Fibroblast of skin of abdomen (primary cell): ENCODE data around the gene GJD2. TPM values are rescaled to one million over a fixed set of nuclear protein-coding genes. Genes with fewer than 3 reads are reported as not detected.

Experiments used
- DNase-seq: peaks from one replicate; pipeline ENCODE4 v3.0.0-alpha.2; 2013
- polyA plus RNA-seq, 2 experiments: library from polyadenylated mRNA; unstranded; fragments of 120-200 nt; gene quantifications; one replicate each; pipeline ENCODE4 v1.2.1, GENCODE V29; 2013; ENCODE audit not compliant: insufficient read length in 2 of 2

GJD2 gene
- not detected for polyA plus RNA-seq (2013, experiment 1 of 2; ENCODE audit: insufficient read length)
- not detected for polyA plus RNA-seq (2013, experiment 2 of 2; ENCODE audit: insufficient read length)

DNA sequence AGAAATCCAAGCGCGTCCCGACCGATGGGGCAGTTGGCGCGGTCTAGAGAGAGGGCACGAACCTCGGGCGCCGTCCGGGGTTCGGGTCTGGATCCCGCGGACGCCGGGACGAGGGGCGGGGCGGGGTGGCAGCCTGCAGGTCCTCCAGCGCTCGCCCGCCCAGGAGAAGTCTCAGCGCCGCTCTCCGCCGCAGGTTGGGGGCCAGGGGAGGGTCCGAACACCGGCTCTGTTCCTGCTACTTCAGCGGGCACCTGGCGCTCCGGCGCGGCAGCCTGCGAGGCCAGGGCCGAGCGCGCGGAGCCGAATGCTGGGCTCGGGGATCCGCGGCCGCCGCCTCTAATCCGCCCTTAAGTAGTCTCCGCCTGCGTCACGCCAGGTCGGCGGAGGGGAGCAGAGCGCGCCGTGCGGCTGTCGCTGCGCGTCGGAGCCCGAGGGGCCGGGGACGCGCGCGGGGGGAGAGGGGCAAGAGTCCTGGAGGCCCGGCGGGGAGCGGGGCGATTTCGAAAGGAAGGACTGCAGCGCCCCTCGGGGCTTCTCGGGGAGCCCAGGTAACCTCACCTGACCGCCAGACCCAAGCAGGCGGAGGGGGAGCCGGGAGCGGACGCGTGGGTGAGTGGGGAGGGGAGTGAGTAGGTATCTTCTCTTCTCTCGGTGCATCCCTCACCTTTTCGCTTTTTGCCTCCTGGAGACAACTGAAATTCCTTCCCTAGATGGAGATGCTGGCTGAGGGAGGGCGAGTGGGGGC is at the start of gene GJD2:
Gene GJD2 (minus strand): TSS at position 325 of the 745 bp plus-strand sequence. CDS start 510 bp downstream, outside the sequence.
- DNase-seq = no peak

DNA sequence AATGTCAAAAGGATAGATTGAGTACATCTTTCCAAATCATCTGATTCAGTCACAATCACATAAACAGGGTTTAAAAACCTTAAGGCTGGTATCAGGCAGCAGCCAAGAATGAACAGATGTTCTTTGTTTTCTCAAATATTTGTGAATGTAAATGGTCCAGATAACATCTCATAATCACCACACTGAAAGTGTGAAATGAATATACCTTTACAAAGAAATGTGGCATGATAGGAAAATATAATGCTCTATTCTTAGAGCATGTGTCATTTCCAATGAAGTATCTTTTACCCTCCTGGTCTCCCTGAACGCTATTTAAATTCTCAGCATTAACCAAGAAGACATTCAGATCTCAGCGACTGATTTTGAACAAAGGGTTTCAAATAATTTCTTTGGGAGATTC is 49.3 kb upstream of the GJD2 start:
- DNase-seq = no peak

DNA sequence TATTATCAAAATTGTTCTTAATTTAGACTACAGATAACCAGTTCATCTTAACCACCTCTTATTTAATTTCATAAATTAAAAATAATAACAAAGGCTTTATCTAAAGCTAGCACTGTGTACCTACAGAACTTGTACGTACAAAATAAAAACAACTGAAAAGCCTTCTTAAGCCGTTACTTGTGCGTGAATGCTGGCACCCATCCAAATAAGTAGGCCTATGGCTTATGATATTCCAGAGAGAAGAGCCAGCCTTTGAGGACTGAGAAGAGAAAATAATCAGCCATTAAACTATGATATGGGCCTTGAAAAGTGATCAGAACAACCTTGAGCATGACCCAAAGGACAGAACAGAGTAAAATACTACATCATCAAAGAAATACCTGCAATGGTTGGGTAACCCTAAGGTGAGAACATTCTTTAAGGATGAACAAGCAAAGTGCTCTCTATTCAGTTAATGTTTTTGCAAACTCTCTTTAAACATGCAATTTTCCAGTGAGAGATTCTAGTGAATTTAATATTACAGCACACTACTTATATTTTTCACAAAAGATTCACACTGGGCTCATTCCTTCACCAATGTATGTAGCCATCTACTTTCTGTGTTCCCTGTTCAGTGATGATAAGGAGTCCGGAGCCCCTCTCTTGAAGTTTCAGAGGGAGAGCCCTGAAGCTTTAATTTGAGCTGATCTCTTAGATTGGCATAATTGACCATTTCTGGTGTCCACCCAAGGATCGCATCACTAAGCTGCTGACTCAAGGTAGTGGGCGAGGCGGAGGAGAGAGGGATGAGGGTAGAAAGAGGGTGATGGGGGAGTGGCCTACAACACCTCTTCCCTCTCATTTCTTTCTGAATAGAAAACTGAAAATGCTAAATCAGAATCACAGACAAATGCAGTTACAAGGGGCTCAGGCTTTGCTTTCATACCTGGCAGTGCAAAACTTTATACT is 48.3 kb upstream of the GJD2 start:
- DNase-seq = no peak

GRCh38 chr15:34802371-34802770 is 47.6 kb upstream of the GJD2 start:
- DNase-seq = no peak

GRCh38 chr15:34799149-34800101 is 44.6 kb upstream of the GJD2 start:
- DNase-seq = peak; percentile 22

DNA sequence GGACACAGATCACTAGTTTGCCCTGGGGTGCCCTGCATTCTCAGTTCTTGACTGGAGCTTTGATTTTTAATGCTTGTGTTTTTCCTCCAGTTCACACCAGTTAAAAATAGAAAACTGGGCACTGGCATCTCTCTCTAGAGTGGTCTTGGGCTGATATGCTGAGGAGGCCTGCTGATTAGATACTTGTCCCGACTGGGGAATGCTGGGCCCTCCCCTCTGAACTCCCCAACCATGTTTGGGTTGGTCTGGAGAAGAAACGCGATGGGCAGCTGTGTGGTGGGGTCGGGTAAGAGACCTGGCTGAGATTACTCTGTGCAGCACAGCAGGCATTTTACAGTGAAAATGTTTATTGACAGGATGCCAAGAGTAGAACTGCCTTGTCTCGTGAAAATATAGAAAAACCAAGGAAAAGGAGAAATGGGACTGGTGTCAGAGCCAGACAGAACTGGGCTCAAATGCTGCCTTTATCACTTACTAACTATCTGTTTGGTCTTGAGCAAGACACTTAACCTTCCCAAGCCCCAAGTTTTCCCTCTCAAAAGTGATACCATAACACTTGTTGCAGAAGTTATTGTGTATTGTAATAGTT is 42.1 kb upstream of the GJD2 start:
- no peak for DNase-seq

- DNase-seq = peak; percentile 58
Observed at GRCh38 chr15:34795267-34796081, 40.7 kb upstream of the GJD2 start, which contains the start of gene ACTC1. TSS of gene ACTC1 (minus strand) at chr15:34795549. CDS start at chr15:34794808, 741 bp downstream.

DNA sequence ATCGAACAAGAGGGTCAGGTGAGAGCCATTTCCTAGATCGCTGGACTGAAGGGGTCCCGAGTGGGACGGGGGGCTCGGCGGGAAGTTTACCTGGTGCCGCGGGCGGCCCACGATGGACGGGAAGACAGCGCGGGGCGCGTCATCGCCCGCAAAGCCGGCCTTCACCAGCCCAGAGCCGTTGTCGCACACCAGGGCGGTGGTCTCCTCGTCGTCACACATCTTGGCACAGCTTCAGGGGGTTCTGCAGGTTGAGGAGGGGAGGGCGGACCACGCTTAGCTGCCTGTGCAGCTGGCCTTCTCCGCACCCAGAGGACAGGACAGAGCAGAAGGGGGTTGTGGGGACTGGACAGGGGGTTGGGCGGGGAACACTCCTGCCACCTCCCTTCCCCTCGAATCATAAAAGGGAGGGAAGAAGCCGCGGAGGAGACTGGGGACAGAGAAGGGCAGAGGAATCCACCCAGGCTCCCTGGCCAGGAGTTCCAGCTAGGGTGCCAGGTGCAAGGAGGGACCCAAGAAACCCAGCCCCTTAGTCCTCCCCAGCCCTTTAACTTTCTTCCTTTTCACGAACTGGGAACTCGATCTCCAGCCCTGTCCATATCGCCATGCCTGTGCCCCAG is 39.9 kb upstream of the GJD2 start:
- no peak for DNase-seq

DNA sequence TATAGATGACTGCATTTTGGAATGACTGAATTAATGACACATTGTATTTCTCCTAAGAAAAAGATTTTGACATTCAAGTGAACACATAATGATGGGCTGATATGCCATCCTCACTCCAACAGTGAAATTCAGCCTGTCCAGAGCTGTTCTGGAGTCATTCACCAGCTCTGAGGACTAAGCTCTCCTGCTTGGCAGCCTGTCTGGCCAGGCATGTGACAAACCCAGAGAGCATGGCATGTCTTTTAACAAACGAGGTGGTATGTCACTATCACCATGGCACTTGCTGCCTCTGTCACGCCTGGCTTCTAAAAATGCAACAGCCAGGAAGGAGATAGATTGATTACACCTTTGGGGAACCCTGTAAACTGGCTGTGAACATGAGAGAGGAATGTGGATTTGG is 39.1 kb upstream of the GJD2 start:
- no peak for DNase-seq

DNA sequence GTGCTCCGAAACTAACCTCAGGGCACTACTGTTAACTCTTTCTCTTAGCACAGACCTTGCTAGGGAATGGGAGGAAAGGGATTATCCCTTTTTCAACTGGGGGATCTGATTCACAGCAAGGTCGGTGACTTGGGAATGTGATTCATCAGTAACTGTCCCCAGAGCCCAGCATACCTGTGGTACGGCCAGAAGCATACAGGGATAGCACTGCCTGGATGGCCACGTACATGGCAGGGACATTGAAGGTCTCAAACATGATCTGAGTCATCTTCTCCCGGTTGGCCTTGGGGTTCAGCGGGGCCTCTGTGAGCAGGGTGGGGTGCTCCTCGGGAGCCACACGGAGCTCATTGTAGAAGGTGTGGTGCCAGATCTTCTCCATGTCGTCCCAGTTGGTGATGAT is 38.3 kb upstream of the GJD2 start:
- DNase-seq = no peak

DNA sequence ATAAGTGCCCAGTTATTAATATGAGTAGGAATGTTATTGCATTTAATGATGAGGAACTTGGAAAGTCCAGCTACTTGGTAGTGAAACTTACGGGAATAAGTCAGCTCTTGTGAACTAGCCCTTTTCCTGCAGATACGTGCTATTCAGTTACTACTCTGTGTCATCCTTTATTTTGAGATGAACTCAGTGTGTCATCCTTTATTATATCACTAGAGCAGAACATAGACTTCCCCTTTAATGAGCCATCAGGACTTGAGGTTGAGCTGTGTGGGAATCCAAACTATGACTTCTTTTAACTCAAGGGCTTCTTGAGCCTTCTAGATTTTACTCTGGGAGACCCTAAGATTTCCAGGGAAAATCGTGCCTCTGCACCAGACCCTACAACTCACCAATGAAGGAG is 36.9 kb upstream of the GJD2 start:
- no peak for DNase-seq

- no peak for DNase-seq
Observed at GRCh38 chr15:34790121-34790520, 35.3 kb upstream of the GJD2 start.

- DNase-seq = no peak
Observed at GRCh38 chr15:34789326-34789725, 34.5 kb upstream of the GJD2 start.

DNA sequence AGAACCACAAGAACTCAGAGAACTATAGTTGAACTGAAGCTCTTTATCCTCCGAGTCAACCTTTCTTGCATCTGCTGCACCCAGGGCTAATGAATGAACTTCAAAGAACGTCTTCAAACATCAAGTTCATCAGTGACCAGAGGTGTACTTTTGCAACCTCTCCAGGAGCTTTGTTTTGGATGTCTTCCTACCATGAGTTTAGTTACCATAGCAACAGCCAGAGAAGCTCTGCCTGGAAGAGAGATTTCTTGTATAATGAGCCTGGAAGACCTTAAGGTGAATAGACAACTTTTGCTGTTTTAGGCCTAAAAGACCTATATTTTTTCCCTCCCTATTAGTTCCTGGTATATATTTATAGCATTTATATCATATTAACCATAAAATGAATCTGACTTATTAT is 31.4 kb upstream of the GJD2 start:
- DNase-seq = no peak

GRCh38 chr15:34783991-34784390 is 29.2 kb upstream of the GJD2 start:
- no peak for DNase-seq

DNA sequence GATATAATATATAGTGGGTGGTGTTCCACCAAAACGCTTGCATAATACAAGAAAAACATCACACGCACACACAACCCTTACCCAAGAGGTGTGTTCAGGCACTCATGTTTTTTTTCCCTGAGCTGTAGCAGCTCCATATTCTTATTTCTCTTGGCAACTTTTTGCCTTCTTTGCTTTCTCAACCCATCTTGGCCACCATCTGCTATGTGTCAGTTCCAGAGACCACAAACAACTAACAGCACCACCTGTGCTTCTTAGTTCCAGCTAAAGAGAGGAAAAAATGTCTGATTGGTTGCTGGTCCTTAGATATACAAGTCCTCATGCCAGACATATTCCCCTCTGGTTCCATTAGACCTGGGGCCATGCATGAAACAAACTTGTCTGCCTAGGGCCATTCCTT is 28.6 kb upstream of the GJD2 start:
- DNase-seq = no peak

- DNase-seq = no peak
Observed at GRCh38 chr15:34782901-34783300, 28.1 kb upstream of the GJD2 start.

GRCh38 chr15:34780725-34781124 is 25.9 kb upstream of the GJD2 start:
- no peak for DNase-seq

DNA sequence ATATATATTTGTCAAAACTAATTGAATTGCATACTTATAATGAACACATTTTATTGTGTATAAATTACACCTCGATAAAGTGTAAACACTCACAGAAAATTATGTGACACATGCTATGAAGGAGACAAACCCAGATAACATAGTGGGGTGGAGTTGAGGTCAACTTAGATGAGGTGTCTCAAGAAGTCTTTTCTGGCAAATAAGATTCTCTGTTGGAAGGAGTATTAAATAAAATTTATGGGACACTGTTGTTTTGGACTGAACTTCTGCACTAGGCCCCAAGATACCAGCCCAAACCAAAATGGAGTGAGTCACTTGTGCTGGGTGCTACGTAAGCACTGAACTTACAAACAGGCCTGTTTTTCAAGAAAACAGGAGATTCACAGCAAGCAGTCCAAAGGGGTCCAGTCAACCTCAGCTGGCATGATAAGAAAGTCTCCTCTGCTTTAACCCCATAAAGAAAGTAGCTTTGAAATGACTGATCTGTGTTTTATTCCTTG is 21.9 kb upstream of the GJD2 start:
- DNase-seq = no peak

- DNase-seq = no peak
Observed at GRCh38 chr15:34773917-34774316, 19.1 kb upstream of the GJD2 start.
